ENCODE data around the gene KNCN. TPM values are rescaled to one million over a fixed set of nuclear protein-coding genes. Genes with fewer than 3 reads are reported as not detected.

Gene KNCN
- total RNA-seq, 1 experiment from 2014 or later = not detected

- no peak for TF ChIP-seq E2F4 (CRISPR knock-in tag; IDR thresholded peaks at IDR 0.05; ENCODE audit: borderline replicate concordance, low read depth)
These were observed 17.7 kb upstream of the KNCN start (continued) for GRCh38 chr1:46569116-46569515.

- Mint-ChIP-seq H3K36me3 (peaks cover 6% of the 10 kb centered on the region), H3K27me3 (ENCODE audit: low read depth) (no peaks in the 10 kb centered on the region), H3K4me1 (peaks cover 11% of the 10 kb centered on the region; the same call in 1 of the 2 replicates), H3K4me3 (no peak overlapping the region), H3K9me3 (no peaks in the 10 kb centered on the region), H3K27ac (no peak overlapping the region)
- ChIA-PET CTCF (interaction anchor here (1.3 kb wide), 1 partner anchor 36 kb away, joined by 4 read pairs; the partner anchor contains the start of gene MKNK1), POLR2A (interaction anchor here (1.2 kb wide), 1 partner anchor 10 kb away, joined by 3 read pairs; no protein-coding TSS in a partner anchor)
- TF ChIP-seq SOX15 (CRISPR knock-in tag; IDR thresholded peaks at IDR 0.05) = no peak
- TF ChIP-seq ZNF263 (CRISPR knock-in tag; IDR thresholded peaks at IDR 0.05; ENCODE audit: low read depth) = no peak
- no peak for TF ChIP-seq E2F1 (CRISPR knock-in tag; IDR thresholded peaks at IDR 0.05)
- TF ChIP-seq ESRRA (CRISPR knock-in tag; IDR thresholded peaks at IDR 0.05; ENCODE audit: borderline replicate concordance) = no peak
- TF ChIP-seq JUN (CRISPR knock-in tag; IDR thresholded peaks at IDR 0.05) = no peak
- TF ChIP-seq IRF1 (CRISPR knock-in tag; IDR thresholded peaks at IDR 0.05) = no peak
- TF ChIP-seq NR1H2 (CRISPR knock-in tag; IDR thresholded peaks at IDR 0.05) = no peak
- TF ChIP-seq ATF6 (CRISPR knock-in tag; IDR thresholded peaks at IDR 0.05) = no peak
- no peak for TF ChIP-seq HMGXB4 (CRISPR knock-in tag; IDR thresholded peaks at IDR 0.05)
- TF ChIP-seq FOXJ3 (CRISPR knock-in tag; IDR thresholded peaks at IDR 0.05; ENCODE audit: borderline replicate concordance) = no peak
- no peak for TF ChIP-seq ATF3 (CRISPR knock-in tag; conservative IDR thresholded peaks at IDR 0.05)
- TF ChIP-seq ZSCAN18 (CRISPR knock-in tag; IDR thresholded peaks at IDR 0.05) = no peak
- TF ChIP-seq PRRX2 (CRISPR knock-in tag; IDR thresholded peaks at IDR 0.05) = no peak
- TF ChIP-seq RORB (CRISPR knock-in tag; IDR thresholded peaks at IDR 0.05) = no peak
- no peak for TF ChIP-seq ZNF232 (CRISPR knock-in tag; IDR thresholded peaks at IDR 0.05)
- TF ChIP-seq ERG (CRISPR knock-in tag; IDR thresholded peaks at IDR 0.05) = no peak
- ATAC-seq = no peak
- DNase-seq (ENCODE audit: low spot score) = no peak
These were observed 17.0 kb upstream of the KNCN start for GRCh38 chr1:46568461-46568891.

All from WTC11 (cell line).